GM20000 (cell line): ENCODE results near the gene SF3A1.
A peak's percentile ranks its signal among the peaks of the same experiment; 100 is the strongest.

Experiments used
- DNase-seq: peaks from one replicate; pipeline ENCODE4 v3.0.0; 2012; ENCODE audit warnings: low spot score
- TF ChIP-seq, protein P1 (sequence below): IDR thresholded peaks from 2 replicates; pipeline ENCODE4 v1.5.1; 2012; ENCODE audit warnings: mild to moderate bottlenecking, control low read depth; ENCODE audit errors: extremely low read depth, missing control alignments

SF3A1 gene

DNA sequence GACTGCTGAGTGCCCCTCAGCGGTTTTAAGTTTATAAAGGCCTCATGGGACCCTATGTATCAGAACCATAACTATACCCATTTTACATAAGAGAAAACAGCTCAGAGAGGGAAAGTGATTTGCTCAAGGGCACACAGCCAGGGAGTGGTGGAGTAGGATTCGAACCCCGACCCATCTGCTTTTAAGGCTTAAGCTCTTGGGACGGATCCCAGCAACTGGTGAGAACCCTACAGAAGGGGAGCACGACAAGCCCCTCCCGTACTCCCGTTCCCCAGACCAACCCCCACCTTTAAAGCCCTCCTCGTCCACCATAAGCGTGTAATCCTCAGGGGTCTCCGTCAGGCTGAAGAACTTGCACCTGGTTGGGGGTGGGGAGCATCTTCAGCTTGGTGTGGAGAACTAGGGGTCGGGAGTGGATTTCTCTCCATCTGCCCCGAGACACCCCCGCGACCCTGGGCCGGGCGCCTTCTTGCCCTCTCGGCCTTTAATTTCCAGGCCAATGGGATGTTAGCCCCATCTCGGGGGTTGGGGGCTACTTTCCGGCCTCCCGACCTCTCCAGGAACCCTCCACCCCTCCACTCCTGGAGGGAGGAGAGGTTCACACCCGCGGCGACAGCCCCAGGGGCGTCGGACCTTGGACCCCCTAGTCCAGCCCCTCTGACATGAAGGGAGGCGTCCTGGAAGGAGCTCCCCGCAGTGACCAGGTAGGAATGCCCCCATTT lies 68.1 kb downstream of the SF3A1 start:
- DNase-seq = no peak
- TF ChIP-seq, protein P1, sequence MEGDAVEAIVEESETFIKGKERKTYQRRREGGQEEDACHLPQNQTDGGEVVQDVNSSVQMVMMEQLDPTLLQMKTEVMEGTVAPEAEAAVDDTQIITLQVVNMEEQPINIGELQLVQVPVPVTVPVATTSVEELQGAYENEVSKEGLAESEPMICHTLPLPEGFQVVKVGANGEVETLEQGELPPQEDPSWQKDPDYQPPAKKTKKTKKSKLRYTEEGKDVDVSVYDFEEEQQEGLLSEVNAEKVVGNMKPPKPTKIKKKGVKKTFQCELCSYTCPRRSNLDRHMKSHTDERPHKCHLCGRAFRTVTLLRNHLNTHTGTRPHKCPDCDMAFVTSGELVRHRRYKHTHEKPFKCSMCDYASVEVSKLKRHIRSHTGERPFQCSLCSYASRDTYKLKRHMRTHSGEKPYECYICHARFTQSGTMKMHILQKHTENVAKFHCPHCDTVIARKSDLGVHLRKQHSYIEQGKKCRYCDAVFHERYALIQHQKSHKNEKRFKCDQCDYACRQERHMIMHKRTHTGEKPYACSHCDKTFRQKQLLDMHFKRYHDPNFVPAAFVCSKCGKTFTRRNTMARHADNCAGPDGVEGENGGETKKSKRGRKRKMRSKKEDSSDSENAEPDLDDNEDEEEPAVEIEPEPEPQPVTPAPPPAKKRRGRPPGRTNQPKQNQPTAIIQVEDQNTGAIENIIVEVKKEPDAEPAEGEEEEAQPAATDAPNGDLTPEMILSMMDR = no peak

DNA sequence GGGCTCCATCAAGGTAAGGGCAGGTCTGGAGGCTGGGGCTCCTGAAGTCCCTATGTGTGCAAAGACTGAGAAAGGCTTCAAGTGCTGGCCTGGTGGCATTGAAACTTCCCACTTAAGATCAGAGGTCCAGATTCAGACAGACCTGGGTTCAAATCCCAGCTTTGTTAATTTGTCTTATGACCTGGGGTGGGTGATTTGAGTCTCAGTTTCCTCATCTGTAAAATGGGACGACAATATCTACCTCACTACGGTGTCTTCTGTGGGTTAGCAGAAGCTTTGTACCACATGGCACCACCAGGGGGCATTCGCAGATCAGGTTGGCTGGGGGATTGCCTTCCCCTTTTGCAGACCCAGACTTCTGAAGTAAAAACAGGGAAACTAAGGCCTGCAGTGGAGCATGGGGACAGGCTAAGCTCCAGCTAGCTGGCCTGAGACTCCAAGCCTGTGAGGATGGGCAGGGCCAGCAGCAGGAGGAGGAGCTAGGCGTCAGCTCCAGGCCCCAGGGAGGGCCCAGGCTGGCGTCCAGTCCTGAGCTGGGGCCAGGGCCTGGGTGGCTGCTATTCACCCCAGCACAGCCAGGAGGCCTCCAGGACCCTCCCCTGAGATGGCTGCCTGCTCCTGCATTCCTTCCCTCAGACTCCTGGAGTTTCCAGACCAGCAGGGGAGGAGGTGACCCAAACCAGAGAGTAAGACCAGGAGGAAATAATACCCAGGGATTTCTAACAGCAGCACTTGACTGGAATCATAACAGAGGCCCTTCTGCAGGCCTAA lies 68.9 kb downstream of the SF3A1 start:
- peak; percentile 85 for DNase-seq
- TF ChIP-seq, protein P1 = peak; percentile 68

DNA sequence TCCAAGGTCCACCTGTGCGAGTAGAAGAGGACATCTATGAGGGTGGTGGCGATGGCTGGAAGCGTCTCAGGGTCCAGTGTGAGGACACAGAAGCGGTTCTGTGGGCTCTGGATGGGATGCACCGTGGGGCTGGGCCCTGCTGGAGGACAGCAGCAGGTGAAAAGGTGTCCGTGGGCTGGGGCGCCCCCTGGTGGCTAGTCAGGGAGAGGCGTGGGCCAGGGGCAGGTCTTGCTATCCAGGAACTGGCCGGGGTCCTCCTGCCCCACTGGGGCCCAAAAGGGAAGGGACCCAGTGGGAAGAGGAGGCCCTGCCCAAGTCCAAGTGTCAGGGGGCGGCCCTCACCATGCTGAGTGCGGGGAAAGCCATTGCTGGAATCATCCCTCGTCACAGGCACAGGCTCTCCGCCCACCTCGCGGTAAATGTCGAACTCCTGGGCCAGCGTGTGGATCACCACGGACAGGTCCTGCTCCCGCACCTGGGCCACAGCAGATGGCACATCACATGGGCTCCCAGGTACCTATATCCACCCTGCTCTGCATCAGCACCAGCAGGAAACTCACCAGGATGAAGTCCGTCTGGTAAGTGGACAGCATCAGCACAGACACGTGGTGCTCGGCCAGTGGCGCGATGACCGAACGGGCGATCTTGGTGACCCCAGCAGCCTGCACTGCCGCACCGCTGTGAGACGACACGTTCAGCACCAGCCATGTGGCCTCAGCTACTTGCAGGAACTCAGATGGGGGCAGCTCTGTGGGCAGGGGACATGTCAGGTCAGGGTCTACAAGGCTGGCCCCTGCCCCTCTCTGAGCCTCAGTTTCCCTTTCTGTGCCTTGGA lies 69.7 kb downstream of the SF3A1 start:
- peak; percentile 86 for DNase-seq
- TF ChIP-seq, protein P1 = peak; percentile 92

DNA sequence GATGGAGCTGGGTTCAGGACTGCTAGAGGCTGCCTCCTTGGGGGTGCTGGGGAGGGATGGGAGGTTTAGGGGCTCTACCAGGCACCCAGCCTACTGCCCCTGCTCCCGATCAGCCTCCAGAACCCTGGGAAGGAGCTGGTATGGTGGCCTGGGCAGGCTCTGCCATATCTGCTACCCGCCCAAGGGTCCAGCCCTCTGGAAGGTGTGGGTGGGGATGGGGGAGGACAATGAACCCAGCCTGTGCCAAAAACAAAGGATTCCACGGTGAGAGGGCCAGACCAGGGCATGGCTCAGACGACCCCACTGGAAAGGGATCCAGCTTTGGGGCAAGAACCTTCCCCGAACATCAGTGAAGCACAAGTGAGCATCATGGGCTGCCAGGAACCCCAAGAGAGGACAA lies 70.4 kb downstream of the SF3A1 start:
- DNase-seq = no peak
- TF ChIP-seq, protein P1 = no peak

DNA sequence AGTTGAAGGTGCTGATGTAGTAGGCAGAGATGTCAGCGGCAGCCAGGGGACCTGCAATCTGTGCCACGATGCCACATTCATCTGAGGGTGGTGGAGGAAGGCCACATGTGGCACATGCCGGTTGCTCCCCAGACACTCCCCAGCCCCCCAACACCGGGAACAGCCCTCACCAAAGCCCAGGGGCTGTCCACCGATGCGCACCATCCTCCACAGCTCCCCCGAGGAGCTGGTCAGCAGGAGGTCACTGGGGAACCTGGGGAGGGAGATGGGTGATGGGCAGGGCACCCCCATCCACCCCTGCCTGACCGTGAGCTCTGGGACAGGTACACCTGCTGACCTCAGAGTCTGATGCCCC lies 70.9 kb downstream of the SF3A1 start:
- DNase-seq = no peak
- TF ChIP-seq, protein P1 = no peak

DNA sequence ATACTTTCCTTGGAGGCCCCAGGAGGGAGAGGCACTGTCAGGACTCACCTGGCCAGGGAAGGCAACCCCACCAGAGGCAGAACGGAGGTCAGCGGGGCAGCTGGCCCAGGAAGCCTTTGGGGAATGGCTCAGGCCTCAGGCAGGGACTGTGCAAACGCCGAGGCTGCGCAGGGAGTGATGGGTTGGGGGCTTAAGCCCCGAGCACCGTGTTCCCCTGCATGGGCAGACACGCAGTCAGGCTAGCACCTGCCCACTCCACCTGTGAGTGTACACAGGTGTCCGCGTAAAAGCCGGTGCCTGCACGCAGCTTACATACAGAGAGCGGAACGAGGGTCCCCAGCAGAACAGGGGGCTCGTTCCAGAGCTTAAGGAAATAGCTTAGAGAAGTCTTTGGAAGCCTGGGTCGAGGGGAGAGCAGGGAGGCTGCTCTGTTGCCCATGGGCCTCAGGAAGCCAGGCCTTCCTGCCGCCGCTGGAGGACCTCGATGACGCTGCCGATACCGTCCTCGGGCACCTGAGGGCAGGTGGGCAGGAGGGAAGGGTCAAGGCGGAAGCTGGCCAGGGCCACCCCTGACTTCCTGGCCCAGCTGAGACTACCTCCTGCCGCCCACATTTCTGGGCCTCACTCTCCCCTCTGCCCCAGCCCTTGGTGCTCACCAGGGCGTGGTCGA lies 71.4 kb downstream of the SF3A1 start:
- TF ChIP-seq, protein P1 = no peak
- DNase-seq = no peak
